Ramos (cell line): Measurements from ENCODE around the gene NTM.

Source experiments
- in situ Hi-C: fragments of 300-500 bp; cut with MboI; formaldehyde crosslinking; loops from one replicate; pipeline ENCODE4 v1.14.3; 2022; ENCODE audit warnings: low sequenced_read_pairs; ENCODE audit not compliant: unreplicated experiment

Gene NTM

DNA sequence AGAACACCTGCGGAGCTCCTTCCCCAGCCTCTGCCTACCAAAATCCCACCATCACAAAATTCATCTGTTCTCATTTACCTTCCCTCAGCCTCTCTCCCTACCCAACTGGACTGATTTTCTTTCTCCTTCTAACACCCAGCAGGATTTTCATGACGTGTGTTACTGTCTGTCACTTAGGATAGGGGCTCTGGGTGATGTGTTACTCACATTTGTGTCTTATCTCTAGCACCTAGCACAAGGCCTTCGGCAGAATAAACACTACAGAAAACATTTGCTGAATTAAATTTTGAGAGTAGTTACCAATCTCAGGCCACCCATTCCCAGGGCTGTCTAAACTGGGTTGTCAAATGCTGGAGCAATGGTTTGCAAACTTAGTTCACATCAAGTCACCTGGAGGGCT is 88.0 kb downstream of the NTM start:
- in situ Hi-C loops: no loop called here

- in situ Hi-C loops: no loop called here
Measured at GRCh38 chr11:131460931-131461330, 90.5 kb downstream of the NTM start.

- in situ Hi-C loops: no loop called here
Measured at GRCh38 chr11:131462622-131463021, 92.2 kb downstream of the NTM start.

GRCh38 chr11:131463162-131463561 is 92.7 kb downstream of the NTM start:
- in situ Hi-C loops: no loop called here

DNA sequence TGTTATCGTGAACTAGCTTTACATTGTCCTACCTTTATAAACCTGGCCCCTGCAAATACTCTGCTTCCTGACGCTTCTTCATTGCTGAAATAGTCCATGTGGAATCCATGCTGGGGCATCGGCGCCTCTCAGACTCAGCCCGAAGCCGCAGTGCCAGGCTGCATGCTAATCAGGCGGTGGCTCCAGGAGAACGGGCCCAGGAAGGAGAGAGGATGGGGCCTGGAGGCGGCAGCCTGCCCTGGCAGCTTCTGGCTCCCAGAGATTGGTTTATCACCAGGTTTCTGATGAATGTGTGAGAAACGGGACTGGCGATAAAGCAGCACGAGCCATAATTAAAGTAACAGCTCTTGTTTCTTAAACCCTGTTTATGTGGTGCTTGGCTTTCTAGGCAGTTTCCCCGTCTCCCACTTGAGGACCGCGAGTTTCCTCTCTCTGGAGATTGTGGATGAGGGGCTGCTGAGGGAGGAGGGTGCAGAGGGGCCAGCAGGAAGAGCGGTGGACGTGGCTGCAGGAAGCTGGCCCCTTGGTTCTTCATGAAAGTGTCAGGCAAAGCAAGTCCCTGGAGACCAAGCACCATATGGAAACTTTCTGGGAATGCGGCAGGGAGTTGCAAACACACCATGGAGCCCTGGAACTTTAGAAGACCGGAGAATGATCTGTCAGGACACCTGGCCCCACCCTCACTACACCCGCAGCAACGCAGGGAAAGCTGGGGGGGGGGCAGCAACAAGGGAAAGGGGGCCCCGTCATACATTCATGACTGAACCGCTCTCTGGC is 93.4 kb downstream of the NTM start:
- in situ Hi-C loops: no loop called here

DNA sequence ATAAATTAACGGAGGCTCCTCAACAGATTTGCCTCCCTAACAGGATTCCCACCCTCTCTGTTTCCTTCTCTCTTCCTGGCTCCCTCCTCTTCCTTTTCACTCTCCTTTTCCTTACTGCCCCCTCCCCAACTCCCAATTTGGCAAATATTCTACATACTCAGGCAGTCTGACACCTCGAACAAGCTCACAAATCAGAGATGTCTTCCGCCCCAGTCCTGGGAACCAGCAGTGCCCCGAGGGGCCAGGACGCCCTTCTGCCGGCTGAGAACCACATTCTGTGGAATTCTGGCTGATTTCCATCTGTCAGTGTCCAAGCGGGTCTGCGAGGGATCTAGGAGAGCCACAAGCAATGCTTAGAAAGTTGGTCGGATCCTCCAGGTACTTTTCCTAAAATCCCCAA is 94.0 kb downstream of the NTM start:
- in situ Hi-C loops: no loop called here

GRCh38 chr11:131465039-131465438 is 94.6 kb downstream of the NTM start:
- in situ Hi-C loops: no loop called here

DNA sequence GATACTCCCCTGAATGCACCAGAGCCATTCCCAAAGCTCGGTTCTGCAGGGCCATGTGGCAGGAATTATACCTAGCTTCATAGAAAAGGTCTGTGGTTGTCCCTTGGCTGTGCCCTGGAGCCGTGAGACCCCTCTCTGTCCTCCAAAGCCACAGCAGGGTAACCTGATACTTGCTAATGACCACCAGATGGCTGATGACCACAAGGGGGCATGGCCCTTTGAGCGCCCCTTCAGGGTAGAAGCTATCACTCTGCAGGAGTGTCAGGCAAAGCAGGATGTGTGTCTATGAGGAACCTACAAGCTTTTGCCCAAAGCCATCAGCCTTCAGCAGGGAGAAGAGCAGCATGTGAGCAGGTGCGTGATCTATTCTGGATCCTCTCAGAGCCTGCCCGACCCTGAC is 95.3 kb downstream of the NTM start:
- in situ Hi-C loops: no loop called here

DNA sequence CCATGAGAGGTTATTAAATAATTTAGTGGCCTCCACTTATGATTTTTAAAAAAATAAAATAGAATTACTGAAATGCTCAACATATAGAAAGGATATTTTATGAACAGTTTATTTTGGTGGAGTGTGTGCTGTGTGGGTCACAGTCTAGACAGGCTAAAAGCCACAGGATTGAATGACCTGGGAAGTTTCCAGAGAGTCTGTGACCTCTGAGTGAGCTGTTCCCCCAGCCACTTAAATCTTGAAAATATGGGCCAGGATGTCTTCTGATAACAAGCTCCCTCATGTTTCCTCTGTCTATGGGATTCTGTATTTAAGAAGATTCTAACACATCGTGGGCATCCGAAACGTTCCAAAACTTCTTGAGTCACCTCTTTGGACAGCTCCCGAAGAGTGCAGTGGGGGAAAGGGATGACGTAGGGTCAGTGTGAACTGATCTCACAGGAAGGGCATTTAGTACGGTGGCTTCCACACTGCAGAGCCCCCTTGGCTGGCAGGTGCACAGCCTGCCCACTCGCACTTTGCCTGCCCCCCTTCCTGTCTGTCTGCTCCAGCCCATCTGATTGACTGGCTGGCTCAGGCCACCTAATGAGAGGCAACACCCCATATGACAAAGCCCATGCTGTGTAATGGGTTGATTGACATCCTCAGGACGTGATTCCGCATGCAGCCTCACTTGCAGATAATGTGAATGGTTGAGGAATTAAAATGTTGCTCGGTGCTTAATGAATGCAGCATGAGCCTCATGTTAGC is 97.4 kb downstream of the NTM start:
- in situ Hi-C loops: no loop called here

DNA sequence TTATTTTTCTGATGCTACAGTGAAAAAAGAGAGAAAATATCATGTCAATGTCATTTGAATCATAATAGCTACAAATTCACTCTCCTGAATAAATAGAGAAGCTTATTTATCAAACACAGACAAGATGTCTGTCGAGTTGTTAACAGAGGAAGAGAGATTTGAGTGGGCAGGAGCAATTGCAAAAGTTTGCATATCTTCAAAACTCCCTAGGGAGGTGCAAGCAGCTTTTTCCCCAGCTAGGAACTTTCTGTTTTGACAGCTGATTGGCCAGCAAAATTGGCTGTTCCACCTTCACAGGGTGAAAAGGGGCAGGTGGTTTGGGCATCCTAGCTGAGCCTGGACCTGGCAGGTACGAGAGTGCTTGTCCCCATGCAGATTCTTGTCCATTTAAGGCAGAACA is 98.2 kb downstream of the NTM start:
- in situ Hi-C loops: no loop called here

- in situ Hi-C loops: no loop called here
Measured at GRCh38 chr11:131470216-131470925, 100.0 kb downstream of the NTM start.

GRCh38 chr11:131471976-131472375 is 101.6 kb downstream of the NTM start:
- in situ Hi-C loops: no loop called here

DNA sequence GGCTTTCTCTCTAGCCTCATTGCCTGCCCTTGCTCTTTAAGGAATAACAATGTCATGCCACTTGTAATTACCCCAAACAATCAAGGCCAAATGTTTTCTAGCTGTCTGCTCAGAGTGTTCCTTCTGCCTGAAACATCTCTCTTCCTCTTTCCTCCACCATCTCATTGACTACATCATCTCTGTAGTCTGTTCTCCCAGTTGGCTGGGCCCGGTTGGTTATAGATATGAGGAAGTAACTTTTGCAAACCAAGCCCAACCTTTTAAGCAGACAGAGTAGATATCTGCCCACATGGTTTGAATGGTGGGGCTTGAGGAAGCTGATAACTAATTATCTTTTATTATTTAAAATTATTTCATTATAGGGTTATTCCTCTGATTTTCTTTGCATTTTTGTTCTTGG is 104.5 kb downstream of the NTM start:
- in situ Hi-C loops: no loop called here

DNA sequence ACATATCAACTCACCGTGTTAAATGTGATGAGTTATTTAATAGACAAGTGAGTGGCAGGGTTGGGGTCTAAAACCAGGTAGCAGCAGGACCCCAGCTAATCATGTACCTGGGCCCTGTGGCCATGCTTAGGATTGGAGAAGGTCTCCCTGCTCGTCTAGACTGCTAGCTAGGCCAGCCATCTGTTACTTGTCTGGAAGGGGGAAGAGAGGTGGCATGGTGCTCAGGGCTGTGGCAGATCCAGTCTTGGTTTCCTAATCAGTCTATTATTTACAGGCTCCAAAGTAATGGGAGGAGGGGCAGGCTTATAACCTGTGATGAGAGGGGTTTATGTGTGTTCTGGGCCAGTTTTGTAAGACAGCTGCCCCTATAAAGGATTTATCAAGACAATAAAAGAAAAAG is 105.9 kb downstream of the NTM start:
- in situ Hi-C loops: no loop called here

DNA sequence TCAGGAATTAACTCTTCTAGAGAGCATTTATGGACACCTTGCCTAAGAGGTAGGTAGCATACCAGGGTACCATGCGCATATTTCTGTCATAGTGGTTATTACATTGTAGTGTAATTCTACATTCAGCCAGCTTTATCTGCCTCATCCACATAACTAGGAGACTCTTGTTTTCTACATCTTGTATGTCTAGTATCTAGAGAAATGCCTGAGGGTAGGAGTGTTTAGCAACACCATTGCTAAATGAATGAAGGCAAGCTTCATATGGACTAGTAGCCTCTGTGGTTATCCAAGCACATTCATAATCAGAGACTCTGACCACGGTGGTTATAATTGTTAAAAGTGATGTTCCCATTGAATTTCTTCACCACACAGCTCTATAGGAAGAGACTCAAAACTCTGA is 107.9 kb downstream of the NTM start:
- in situ Hi-C loops: no loop called here

GRCh38 chr11:131481303-131481702 is 110.9 kb downstream of the NTM start:
- in situ Hi-C loops: no loop called here

DNA sequence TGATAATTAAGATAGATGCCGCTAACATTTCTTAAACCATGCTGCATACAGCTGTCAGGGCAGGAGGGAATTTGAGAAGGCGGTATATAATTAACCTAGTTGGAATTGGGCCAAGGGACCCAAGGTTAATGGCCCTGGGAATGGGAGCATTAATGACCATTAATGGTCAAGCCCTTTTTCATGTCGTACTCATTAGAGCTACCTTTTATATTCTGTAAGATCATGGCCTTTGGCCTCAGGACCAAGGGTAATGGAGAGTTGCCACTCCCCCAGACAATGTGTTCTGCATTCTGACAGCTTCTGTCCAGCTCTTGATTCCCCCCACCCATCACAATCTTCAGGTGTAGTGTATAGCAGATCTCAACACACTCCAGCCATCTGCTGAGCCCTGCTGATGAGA is 111.6 kb downstream of the NTM start:
- in situ Hi-C loops: no loop called here

- in situ Hi-C loops: no loop called here
Measured at GRCh38 chr11:131483453-131483852, 113.0 kb downstream of the NTM start.

- in situ Hi-C loops: no loop called here
Measured at GRCh38 chr11:131483877-131484276, 113.5 kb downstream of the NTM start.

DNA sequence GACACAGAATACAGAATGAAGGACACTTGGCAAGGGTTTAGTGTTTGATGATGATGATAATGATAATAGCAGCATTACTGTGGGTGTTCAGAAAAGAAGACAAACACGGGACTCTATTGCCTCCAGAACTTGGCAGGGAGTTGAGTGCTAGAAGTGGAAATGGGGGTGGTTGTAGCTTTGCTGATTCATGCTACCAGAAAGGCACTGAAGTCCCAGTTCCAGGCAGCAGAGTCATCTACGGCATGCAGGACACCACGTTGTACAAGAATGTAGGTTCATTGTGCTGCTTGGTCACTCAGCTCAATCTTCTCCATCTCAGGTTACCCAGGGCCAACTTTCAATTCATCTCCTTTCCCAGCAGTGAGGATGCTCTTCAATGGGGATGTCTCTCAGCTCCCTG is 115.7 kb downstream of the NTM start:
- in situ Hi-C loops: no loop called here

- in situ Hi-C loops: no loop called here
Measured at GRCh38 chr11:131486937-131487635, 116.7 kb downstream of the NTM start.
